ENCODE results near the gene SNAP25. TPM values are rescaled to one million over a fixed set of nuclear protein-coding genes. Genes with fewer than 3 reads are reported as not detected.

SNAP25 gene
- total and polyA plus RNA-seq, 9 of the 15 experiments (the other 6 are each of a cell fraction or from before 2014, with no cell fraction given): 0.07 TPM; not detected in 8

GRCh38 chr20:10242166-10242565 lies 23.5 kb downstream of the SNAP25 start:
- Histone ChIP-seq H3K9me1 (ENCODE audit: control insufficient read depth, insufficient read depth, low read length) (no peaks in the 10 kb centered on the region), H3K4me3 (no peak overlapping the region), H3K36me3 (ENCODE audit: control insufficient read depth, insufficient read depth, low read length) (no peaks in the 10 kb centered on the region), H4K20me1 (replicated peaks; ENCODE audit: control insufficient read depth, insufficient read depth, low read length) (no peaks in the 10 kb centered on the region), H3K4me2 (ENCODE audit: insufficient read depth, low read length) (no peak overlapping the region), H3K4me1 (replicated peaks in 1 of 2; ENCODE audit: control insufficient read depth in 2 of 2, insufficient read depth in 2 of 2, low read length in 2 of 2) (no peaks in the 10 kb centered on the region), H3K9ac (ENCODE audit: insufficient read depth in 1 of 2, low read depth in 2 of 2, low read length in 2 of 2) (no peak overlapping the region), H3K27me3 (ENCODE audit: control insufficient read depth in 2 of 2, insufficient read depth in 2 of 2, low read length in 2 of 2) (no peaks in the 10 kb centered on the region), H3K9me3 (replicated peaks; ENCODE audit: control insufficient read depth, insufficient read depth, low read depth, low read length) (no peaks in the 10 kb centered on the region), H3K27ac (ENCODE audit: extremely low read depth, low read depth, low read length) (no peak overlapping the region), H2AFZ (ENCODE audit: low read depth, low read length) (no peak overlapping the region), H3K79me2 (ENCODE audit: control insufficient read depth, insufficient read depth, low read length) (no peaks in the 10 kb centered on the region)
- BruUV-seq (replicated peaks): no TSS peak
- 0% methylated on average over 2 of the region's 2 CpGs for WGBS (ENCODE audit: insufficient coverage, low coverage, missing lambda C conversion rate)
- DNase-seq (ENCODE audit: extremely low read depth in 1 of 4, low spot score in 3 of 4) (no peak), ATAC-seq (no peak), FAIRE-seq (no peak)
- ChIA-PET POLR2A (no interaction called here), CTCF (ENCODE audit: low intra/inter-chr PET ratio) (no interaction called here)
- in situ Hi-C loops (cut with MboI) (no loop called here), intact Hi-C loops (cut with micrococcal nuclease) (no loop called here)
- no peak for TF ChIP-seq ZNF41 (CRISPR knock-in tag; conservative IDR thresholded peaks at IDR 0.05)
- TF ChIP-seq ZNF354B (CRISPR knock-in tag; IDR thresholded peaks at IDR 0.05): no peak
- no peak for TF ChIP-seq DPF2 (IDR thresholded peaks at IDR 0.05)
- TF ChIP-seq BRCA1 (IDR thresholded peaks at IDR 0.05): no peak
- no peak for TF ChIP-seq BRCA1 (CRISPR knock-in tag; IDR thresholded peaks at IDR 0.05)
- TF ChIP-seq RAD51 (IDR thresholded peaks at IDR 0.05; ENCODE audit: borderline replicate concordance, low read depth): no peak
- no peak for TF ChIP-seq ZNF639 (CRISPR knock-in tag; conservative IDR thresholded peaks at IDR 0.05 in 1 of 2, IDR thresholded peaks at IDR 0.05 in 1 of 2)
- no peak for TF ChIP-seq PTRF (tag; IDR thresholded peaks at IDR 0.05)
- TF ChIP-seq ZSCAN32 (CRISPR knock-in tag; IDR thresholded peaks at IDR 0.05): no peak
- no peak for TF ChIP-seq GABPB1 (CRISPR knock-in tag; IDR thresholded peaks at IDR 0.05)
